ENCODE data around the gene OXSR1. TPM values are rescaled to one million over a fixed set of nuclear protein-coding genes. Genes with fewer than 3 reads are reported as not detected.
"Not testable (repeated sequence)": the region's sequence is repeated elsewhere in the genome, so short reads cannot be mapped to it uniquely, and the experiment has no call there.

OXSR1 gene
- total RNA-seq, 3 donors from 2014 or later: 40.2 to 44.0 (median 41.9) TPM

DNA sequence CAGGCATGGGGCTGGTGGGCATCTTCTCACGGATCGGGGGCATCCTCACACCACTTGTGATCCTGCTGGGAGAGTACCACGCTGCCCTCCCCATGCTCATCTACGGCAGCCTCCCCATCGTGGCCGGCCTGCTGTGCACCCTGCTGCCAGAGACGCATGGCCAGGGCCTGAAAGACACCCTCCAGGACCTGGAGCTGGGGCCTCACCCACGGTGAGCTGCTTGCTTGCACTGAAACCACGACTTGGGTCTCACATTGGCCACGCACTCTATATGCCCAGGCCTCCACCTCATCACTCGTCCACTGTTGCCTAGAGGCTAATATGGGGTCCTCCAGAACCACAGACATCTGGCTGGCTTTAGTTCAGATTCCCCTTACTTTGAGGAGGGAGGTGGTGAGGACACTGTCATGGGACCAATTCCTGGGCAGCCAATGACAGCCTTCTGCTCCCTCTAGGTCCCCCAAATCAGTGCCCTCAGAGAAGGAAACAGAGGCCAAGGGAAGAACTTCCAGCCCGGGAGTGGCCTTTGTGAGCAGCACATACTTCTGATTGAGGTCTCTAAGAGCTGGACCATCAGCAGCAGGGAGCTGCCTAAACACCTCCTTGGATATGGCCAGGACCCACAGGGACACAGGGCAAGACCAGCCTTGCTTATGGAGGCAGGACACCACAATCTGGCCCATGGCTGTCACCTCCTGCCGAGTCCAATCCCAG lies 111.7 kb downstream of the OXSR1 start:
- H3K36me3 ChIP-seq (ENCODE audit: low read depth): no peaks in the 10 kb centered on the region
- intact Hi-C loops (cut with DNase I, micrococcal nuclease): no loop called here
- ATAC-seq (no peak), DNase-seq (no peak)
- H3K4me3 ChIP-seq: no peak overlapping the region
- TF ChIP-seq, protein P1, sequence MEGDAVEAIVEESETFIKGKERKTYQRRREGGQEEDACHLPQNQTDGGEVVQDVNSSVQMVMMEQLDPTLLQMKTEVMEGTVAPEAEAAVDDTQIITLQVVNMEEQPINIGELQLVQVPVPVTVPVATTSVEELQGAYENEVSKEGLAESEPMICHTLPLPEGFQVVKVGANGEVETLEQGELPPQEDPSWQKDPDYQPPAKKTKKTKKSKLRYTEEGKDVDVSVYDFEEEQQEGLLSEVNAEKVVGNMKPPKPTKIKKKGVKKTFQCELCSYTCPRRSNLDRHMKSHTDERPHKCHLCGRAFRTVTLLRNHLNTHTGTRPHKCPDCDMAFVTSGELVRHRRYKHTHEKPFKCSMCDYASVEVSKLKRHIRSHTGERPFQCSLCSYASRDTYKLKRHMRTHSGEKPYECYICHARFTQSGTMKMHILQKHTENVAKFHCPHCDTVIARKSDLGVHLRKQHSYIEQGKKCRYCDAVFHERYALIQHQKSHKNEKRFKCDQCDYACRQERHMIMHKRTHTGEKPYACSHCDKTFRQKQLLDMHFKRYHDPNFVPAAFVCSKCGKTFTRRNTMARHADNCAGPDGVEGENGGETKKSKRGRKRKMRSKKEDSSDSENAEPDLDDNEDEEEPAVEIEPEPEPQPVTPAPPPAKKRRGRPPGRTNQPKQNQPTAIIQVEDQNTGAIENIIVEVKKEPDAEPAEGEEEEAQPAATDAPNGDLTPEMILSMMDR (IDR thresholded peaks at IDR 0.05): no peak
- no peaks in the 10 kb centered on the region for H3K9me3 ChIP-seq
- no peaks in the 10 kb centered on the region for H3K4me1 ChIP-seq (ENCODE audit: low read depth)

DNA sequence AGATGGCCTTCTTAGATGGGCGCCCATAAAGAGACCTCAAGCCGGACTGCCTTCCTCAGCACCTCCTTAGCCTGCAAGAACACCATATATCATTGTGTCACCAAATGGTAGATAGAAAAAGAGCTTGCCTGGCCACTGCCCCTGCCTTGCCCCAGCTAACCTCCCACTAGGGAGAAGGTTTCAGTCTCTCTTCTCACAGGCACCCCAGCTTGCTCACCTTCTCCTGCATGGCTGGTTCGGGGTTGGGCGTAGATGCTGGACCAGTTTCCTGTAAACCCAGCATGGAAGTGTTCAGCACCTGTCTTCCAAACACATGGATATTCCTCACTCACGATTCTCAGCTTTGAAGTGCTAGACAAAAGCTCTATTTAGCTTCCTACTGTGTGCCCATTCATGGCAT lies 113.5 kb downstream of the OXSR1 start:
- no peak for ATAC-seq
- H3K36me3 ChIP-seq (ENCODE audit: low read depth): no peaks in the 10 kb centered on the region
- no peaks in the 10 kb centered on the region for H3K4me1 ChIP-seq (ENCODE audit: low read depth)
- H3K9me3 ChIP-seq: no peaks in the 10 kb centered on the region
- H3K4me3 ChIP-seq: no peak overlapping the region
- no peak for DNase-seq
- TF ChIP-seq, protein P1 (IDR thresholded peaks at IDR 0.05): no peak
- intact Hi-C loops (cut with DNase I, micrococcal nuclease): no loop called here

DNA sequence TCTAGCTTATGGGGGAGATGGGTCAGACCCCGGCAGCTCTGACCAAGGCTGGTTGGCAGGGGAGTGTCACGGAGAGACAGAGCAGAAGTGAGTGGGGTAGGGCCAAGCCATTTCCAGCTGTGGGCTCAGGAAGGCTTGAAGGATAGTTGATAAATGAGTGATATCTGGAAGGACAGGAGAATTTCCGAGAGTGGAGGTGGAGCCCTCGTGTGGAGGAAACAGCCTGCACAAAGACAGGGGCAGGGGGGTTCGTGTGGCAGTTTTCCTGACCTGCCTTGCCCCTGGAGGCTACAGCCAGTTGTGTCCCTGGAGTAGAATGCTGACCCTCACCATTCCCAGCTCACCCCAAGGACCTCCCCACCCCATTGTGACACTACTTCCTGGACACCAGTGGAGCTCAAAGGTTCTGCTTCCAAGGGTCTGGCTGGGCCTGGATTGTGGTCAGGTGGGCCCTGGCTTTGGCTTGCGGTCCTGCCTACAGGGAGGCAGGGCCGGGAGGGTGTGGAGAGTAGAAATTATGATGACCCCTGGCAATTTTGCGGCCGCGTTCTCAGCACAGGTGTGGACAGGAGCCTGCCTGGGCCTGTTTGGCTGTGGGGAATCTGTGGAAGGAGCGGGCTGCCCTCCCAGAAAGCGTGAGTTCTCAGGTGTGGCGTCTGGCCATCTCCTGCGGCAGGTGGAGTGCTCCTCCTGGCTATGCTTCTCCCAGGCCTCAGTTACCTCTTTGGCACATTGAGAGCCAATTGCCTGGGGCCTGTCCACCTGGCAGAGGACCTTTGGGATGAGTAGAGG lies 116.8 kb downstream of the OXSR1 start, which contains the start of gene SLC22A14:
Gene SLC22A14, plus strand, starts transcription at position 400 of the 792 bp plus-strand sequence. CDS start 23,733 bp downstream, outside the sequence.
- H3K36me3 ChIP-seq (ENCODE audit: low read depth): no peaks in the 10 kb centered on the region
- TF ChIP-seq, protein P1 (IDR thresholded peaks at IDR 0.05): no peak
- DNase-seq (no peak), ATAC-seq (no peak)
- no peaks in the 10 kb centered on the region for H3K9me3 ChIP-seq
- intact Hi-C loops (cut with DNase I, micrococcal nuclease): no loop called here
- H3K4me3 ChIP-seq: no peak within 1 kb of the TSS
- no peaks in the 10 kb centered on the region for H3K4me1 ChIP-seq (ENCODE audit: low read depth)

DNA sequence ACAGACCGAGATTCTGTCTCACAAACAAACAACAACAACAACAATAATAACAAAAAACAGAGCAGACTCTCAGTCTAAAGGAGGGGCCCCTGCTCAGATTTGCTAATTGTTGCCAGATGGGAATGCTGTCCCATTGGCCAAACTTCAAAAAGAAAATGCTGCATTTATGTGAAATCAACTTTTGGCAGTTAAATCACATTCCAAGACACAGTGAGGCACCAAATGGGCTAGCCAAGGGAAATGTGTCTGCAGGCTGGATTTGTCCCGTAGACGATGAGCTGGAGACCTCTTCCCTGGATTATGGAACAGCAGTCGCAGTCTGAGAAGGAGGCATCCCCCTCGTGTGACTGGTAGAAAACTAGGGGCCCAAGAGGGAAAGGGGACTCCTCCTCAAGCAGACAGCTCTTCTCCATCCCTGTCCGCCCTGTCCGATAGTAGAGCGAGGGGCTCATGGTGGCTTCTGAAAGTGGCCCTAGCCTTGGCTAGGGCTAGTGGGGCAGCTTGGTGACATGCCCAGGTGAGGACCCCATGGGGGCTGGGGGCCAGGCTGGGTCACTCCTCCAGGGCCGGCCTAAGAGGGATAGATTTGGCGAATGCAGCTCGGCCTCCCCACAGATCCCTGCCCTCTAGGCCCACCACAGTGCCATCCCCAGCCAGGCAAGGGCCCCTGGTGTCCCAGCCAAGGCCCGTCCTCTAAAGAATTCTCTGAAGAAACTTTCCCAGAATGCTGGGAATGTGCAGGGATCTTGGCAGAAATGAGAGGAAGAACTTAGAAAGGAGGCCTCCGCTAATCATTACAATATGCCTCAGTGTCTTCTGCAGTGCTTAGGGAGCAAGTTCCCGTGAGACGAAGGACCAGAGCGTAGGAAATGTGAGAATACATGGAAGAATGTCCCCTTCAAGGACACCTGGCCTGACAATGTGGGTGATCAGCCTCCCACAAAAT lies 118.7 kb downstream of the OXSR1 start:
- H3K4me3 ChIP-seq: no peak overlapping the region
- no peaks in the 10 kb centered on the region for H3K4me1 ChIP-seq (ENCODE audit: low read depth)
- intact Hi-C loops (cut with DNase I, micrococcal nuclease): no loop called here
- no peaks in the 10 kb centered on the region for H3K36me3 ChIP-seq (ENCODE audit: low read depth)
- ATAC-seq (no peak), DNase-seq (no peak)
- no peaks in the 10 kb centered on the region for H3K9me3 ChIP-seq
- TF ChIP-seq, protein P1 (IDR thresholded peaks at IDR 0.05): no peak

DNA sequence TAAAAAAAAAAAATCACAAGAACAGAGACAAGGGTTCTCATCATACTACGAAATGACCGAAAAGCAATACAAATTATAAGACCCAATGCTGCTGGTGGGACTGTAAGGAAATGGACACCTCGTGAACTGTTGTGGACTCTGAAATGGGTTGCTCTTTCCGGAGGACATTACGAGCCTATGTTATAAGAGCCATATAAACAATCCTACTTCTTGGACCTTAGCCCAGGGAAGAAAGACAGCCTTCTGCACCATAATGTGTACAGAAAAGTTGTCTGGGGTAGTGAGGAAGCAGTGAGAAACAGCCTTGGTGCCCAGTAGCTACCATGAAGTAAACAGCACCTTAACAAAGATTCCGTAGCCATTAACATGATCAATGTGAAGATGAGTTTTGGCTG lies 119.4 kb downstream of the OXSR1 start:
- intact Hi-C loops (cut with DNase I, micrococcal nuclease): no loop called here
- ATAC-seq (no peak), DNase-seq (no peak)
- H3K36me3 ChIP-seq (ENCODE audit: low read depth): no peaks in the 10 kb centered on the region
- no peaks in the 10 kb centered on the region for H3K9me3 ChIP-seq
- H3K4me3 ChIP-seq: no peak overlapping the region
- TF ChIP-seq, protein P1 (IDR thresholded peaks at IDR 0.05): no peak
- no peaks in the 10 kb centered on the region for H3K4me1 ChIP-seq (ENCODE audit: low read depth)

DNA sequence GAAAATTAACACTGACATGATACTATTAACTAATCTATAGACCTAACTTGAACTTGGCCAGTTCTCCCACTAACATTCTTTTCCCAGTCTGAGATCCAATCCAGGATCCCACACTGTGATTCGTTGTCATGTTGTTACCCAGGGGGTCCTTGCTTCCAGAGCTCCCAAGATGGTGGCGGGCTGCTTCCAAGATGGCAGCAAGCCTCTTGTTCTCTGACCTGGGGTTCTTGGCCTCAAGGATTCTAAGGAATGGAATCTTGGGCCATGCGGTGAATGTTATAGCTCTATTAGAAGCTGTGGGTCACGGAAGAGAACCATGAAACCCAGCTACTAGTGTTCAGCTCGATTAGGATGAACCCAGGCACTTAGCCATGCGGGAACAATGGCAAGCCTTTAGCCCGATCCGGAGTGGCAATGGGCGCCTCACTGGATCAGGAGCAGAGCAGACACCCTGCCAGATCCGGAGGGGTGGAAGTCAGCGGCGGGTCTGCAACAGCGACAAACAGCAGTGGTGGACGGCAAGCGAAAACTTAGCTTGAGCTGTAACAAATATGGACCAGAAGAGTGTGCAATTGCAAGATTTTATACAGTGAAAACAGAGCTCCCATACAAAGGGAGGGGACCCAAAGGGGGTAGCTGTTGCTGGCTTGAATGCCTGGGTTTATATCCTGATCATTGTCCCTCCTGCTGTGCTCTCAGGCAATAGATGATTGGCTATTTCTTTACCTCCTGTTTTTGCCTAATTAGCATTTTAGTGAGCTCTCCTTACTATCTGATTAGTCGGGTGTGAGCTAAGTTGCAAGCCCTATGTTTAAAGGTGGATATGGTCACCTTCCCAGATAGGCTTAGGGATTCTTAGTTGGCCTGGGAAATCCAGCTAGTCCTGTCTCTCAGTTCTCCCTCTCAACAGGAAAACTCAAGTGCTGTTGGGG lies 124.2 kb downstream of the OXSR1 start:
- H3K4me1 ChIP-seq (ENCODE audit: low read depth); H3K36me3 ChIP-seq (ENCODE audit: low read depth); H3K4me3 ChIP-seq; ATAC-seq; DNase-seq; intact Hi-C loops (cut with DNase I, micrococcal nuclease); H3K9me3 ChIP-seq: not testable (repeated sequence)

DNA sequence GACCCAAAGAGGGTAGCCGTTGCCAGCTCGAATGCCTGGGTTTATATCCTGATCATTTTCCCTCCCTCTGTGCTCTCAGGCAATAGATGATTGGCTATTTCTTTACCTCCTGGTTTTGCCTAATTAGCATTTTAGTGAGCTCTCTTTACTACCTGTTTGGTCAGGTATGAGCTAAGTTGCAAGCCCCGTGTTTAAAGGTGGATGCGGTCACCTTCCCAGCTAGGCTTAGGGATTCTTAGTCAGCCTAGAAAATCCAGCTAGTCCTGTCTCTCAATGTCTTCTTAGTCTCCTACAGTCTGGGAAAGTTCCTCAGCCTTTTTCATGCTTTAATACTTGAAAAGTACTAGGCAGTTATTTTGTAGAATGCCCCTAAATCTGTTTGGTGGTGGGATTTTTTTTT lies 131.7 kb downstream of the OXSR1 start:
- H3K9me3 ChIP-seq; H3K4me1 ChIP-seq (ENCODE audit: low read depth); H3K4me3 ChIP-seq; DNase-seq; ATAC-seq; H3K36me3 ChIP-seq (ENCODE audit: low read depth); intact Hi-C loops (cut with DNase I, micrococcal nuclease): not testable (repeated sequence)
